GM21423 (cell line): ENCODE results near the gene CLDN19.
"Not testable (repeated sequence)": the region's sequence is repeated elsewhere in the genome, so short reads cannot be mapped to it uniquely, and the experiment has no call there.

ENCODE experiments used
- ATAC-seq: cut with Tn5 transposase; IDR thresholded peaks from one replicate; pipeline ENCODE4 v1.9.1; 2021; ENCODE audit warnings: mild to moderate bottlenecking, moderate library complexity; ENCODE audit not compliant: unreplicated experiment

Gene CLDN19

DNA sequence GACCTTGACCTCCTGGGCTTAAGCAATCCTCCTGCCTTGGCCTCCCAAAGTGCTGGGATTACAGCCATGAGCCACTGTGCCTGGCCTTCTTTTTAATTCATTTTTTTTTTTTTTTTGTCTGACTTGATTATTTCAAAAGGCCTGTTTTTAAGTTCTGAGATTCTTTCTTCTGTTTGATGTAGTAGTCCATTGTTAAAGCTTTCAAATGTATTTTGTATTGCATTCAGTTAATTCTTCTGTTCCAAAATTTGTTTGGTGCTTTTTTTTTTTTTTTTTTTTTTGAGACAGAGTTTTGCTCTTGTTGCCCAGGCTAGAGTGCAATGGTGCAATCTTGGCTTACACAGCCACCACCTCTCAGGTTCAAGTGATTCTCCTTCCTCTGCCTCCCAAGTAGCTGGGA lies 25.6 kb downstream of the CLDN19 start:
- ATAC-seq = not testable (repeated sequence)

DNA sequence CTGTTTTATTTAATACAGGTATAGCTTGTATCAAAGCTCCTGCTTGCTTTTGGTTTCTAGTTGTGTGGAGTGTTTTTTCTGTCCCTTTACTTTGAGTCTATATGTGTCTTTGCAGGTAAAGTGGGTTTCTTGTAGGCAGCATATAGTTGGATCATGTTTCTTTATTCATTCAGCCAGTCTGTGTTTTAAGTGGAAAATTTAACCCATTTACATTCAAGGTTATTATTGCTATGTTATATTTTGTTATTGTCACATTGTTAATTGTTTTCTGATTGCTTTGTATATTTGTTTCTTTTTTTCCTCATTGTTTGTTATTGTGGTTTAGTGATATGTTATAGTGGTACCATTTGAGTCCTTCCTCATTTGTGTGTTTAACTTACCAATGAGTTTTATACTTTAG lies 26.7 kb downstream of the CLDN19 start:
- no peak for ATAC-seq

DNA sequence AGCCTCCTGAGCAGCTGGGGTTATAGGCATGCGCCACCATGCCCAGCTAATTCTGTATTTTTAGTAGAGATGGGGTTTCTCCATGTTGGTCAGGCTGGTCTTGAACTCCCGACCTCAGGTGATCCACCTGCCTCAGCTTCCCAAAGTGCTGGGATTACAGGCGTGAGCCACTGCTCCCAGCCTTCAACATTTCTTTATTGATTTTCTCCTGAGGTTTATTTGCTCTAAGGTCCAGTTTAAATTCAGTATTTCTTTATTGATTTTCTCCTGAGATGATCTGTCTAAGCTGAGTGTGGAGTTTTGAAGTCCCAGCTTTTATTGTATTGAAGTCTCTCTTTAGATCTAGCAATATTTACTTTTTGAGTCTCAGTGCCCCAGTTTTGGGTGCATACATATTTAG lies 27.2 kb downstream of the CLDN19 start:
- not testable (repeated sequence) for ATAC-seq

DNA sequence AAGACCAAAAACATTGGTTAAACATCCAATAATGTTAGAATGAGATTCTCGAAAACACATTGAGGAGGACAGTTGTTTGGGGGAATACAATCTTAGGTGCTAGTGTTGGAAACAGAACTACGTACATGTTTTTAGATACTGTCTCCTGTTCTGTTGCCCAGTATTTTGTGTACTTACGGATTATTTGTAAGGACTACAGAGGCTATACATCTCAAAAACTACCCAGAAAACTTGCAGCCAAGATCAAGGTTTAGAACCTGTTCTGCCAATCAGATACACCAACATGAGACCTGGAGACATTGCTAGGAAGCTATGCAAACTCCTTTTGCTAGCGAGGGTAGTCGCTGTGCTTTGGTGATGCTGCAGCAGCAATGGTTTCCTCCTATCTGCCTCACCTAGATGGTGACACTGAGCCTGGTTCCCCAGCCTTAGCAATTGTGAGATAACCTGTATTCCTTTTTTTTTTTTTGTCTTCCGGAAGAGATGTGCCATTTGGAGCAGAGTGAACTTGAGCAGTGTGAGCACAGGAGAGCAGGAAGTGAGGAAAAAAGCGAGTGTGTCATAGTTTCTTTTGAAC lies 36.1 kb downstream of the CLDN19 start:
- ATAC-seq = no peak

DNA sequence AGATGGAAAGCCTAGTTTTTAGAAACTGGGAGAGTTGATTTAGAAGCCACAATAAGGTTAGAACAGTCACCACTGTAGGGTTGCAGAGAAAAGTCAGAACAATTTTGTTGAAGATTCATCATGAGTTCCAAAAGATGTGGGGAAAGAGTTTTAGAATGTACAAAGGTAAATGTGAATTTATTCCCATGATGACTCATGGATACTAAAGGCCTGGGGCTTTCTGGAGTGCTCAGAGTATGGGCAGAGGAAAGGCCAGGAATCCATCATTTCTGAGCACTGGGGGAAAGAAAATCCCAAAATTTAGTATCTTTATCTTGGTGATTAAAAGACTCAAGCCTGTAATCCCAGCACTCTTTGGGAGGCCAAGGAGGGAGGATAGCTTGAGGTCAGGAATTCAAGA lies 40.0 kb downstream of the CLDN19 start:
- ATAC-seq = no peak

DNA sequence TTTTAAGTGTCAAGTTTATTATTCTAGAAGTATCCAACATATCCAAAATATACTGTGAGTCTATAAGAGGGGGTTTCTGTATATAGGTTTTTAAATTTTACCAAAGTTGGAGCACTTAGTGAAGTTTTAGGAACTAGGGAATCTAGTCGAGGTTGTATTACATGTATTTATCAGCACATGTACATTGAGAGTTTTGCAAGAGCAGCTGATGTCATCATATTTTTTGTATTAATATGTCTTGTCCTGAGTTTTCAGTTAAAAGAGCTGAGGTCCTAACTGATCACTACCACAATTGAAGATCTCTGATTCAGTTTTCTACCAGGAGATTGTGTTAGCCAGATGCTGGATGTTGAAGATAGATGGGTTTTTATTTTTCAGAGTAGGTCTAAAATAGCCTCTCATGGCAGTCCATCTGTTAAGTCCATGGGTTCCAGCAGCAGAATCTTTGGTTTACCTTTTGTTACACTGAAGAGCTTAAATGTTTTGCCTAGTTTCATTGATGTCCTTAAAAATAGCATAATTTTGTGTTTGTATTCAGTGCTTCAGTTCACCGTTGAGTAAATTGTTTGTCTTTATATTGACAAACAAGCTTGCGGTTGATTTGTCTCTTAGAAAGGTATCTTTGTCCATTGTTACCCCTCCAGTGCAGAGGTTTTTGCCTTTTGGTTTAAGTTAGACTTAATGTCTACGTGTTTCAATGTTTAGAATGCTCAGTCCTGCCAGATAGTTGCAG lies 41.8 kb downstream of the CLDN19 start:
- no peak for ATAC-seq

DNA sequence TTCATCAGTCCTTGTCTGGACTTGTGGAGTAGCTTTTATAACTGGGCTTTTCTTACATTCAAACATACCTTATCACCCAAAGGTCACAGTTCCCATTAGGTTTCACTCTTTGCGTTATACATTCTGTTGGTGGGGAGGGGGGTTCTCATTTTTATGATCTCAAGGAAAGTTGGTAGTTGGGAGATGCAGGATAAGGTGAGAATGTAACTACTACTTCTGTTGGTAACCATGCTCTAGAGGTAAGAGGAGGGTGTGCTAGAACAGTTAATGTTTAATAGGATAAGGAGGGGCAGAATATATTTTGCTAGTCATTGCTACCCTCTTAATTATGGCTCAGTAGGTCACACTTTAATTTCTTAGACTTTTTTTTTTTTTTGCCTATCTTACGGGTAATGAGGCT lies 47.1 kb downstream of the CLDN19 start:
- ATAC-seq = no peak

DNA sequence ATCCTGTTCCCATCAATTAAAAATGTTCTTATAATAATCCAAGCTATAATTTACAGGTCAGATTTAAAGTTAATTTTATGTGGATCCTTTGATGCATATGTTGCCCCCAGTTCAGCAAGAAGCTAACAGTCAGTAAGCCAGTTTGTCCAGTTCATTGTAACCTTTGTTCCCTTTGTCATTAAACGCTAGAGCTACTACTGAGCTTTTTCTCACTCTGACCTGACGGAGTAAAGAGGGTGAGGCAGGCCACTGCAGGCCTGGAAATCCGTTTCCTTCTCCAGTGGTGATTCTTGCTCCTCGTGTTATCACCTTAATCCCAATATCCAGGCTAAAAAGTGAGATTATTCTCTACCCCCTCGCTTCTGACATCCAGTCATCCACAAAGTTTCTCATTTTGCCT lies 47.6 kb downstream of the CLDN19 start:
- ATAC-seq = no peak

DNA sequence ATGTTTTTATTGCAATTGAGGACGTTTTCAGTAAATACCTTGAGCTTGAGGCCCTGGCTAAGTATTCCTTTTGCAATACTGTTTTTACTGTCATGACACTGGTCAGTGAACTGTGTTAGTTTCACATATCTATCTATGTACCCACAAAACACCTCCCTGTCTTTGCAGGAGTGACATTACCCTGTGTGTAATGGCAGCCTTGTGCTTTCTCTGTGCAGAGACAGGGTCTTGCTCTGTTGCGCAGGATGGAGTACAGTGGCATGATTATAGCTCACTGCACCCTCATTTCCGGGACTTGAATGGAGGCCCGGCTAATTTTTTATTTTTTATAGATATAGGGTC lies 48.9 kb downstream of the CLDN19 start:
- ATAC-seq = no peak

DNA sequence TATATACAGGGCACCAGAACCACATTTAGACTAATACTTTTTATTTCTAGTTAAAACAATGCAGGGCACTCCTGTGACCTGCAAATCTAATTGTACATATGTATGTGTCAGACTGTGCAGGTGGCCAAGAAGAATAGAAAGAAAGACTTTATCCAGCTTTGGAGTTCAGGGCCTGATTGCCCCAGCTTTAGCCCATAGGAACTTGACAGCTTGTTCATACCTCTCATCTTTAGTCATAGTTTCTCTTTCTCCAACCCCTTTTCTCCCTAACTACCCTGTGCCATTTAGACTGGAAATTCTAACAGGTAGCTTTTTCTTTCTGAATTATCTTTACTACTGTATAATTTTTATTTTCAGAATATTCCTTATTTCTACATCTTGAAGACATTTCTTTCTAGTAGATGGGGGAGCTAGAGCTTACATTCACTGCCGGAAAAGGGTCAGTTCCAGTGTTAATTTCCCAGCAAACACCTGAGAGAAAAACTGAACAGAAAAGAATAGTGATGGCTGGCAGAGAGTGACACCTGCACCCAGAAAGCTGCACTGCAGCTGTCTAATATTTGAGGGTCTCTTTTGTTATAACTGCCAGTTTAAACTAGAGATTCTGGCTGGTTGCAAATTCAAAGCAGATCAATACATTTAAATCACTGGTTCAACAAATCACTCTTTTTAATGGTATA lies 49.4 kb downstream of the CLDN19 start:
- no peak for ATAC-seq

DNA sequence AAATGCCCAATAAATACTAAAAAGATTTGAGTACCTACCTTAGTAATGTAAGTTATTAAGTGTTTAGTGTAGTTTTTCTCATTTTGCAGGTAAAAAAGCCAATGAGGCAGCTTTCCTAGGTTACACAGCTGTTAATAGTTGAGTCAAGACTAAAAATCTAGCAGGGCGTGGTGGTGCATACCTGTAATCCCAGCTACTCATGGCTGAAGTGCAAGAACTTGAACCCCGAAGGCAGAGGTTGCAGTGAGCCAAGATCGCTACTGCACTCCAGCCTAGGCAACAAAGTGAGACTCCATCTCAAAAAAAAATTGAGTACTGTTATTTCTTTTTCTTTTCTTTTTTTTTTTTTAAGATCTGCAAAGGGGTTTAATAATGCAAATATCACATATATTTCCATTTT lies 50.1 kb downstream of the CLDN19 start:
- no peak for ATAC-seq

DNA sequence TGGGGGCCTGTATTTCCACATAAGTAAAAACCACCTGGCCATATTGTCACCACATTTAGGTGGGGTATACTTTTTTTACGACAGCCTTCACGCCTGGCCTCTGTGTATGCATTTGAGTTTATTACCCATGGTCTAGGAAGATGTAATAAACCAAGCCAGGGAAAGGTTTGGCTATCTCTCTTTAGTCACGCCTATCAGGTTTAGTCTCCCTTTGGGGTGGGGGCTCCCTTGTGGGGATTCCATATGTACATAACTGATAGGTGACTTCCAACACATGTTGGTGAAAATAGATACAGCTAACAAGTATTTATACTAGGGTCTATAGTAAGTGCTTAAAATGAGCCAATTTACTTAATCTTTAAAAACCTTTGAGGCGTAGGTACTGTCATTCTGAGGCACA lies 53.6 kb downstream of the CLDN19 start:
- no peak for ATAC-seq

DNA sequence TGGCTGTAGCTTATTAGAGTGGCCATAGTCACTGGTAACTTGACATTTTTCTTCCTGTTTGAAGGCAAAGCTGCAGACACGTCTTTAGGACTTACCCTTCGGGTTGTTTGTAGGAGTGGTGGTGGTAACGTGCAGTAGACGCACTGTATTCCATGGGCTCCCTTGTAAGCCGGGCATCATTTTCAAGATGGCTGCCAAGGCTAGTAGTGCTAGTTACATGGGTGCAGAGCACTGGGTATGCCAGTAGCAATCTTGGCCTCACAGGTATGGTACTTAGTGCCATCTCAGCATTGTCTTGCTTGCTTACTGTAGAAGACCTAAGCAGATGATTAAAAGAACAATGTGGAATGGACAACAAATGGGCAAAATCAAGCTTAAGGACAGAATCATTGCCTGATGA lies 55.9 kb downstream of the CLDN19 start:
- no peak for ATAC-seq
